Measurements from ENCODE around the gene TREX2.

Gene TREX2

DNA sequence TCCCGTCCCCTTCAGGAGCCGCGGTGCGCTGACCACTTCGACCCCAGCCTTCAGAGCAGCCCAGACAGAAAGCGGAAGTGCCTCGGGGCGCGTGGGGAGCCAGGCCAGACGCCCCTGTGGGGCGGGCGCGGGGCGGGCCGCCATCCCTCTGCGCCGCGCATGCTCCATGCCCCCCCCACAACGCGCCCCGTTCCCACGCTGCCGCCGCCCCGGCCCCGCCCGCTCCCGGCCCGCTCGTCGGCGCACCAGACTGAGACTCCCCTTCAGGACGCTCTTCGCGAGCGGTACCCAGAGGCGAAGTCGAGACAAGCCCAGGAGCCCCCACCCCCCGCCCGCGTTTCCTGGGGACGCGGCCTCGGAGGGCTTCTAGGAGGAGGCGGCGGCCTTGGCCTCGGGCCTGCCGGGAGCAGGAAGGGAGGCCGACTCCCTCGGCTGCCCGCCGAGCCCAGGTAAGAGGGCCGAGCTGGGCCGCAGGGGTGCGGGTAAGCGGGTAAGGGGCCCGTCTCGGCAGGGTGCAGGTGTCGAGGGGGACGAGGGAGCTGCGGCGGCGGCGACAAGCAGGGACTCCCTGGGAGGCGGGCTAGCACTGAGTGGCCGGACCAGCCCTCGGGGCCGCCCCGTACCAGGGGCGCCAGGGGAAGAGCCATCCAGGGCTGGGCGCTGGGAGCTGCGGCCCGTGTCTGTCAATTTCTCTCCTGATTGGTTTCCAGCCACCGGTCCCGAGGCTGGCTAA lies 34.4 kb downstream of the TREX2 start, which contains the start of gene ZFP92:
TSS of gene ZFP92 (plus strand) at position 218 of the 733 bp plus-strand sequence. CDS start 6,851 bp downstream, outside the sequence.
- peak; percentile 58 for DNase-seq (ENCODE audit: low read depth)
- TF ChIP-seq POLR2A (IDR thresholded peaks at IDR 0.05; ENCODE audit: extremely low read depth, insufficient read length) = no peak
- no peak for TF ChIP-seq MYC (IDR thresholded peaks at IDR 0.05; ENCODE audit: low read depth, low read length)
- TF ChIP-seq MAX (IDR thresholded peaks at IDR 0.05; ENCODE audit: low read depth, low read length) = no peak
- no peak for TF ChIP-seq CTCF (IDR thresholded peaks at IDR 0.05; ENCODE audit: low read depth, low read length)
- H3K4me3 ChIP-seq (ENCODE audit: low read depth, low read length) = no peak within 1 kb of the TSS

GRCh38 chrX:153410888-153411254 lies 35.0 kb downstream of the TREX2 start:
- DNase-seq (ENCODE audit: low read depth) = no peak
- no peak overlapping the region for H3K4me3 ChIP-seq (ENCODE audit: low read depth, low read length)
- no peak for TF ChIP-seq MAX (IDR thresholded peaks at IDR 0.05; ENCODE audit: low read depth, low read length)
- no peak for TF ChIP-seq CTCF (IDR thresholded peaks at IDR 0.05; ENCODE audit: low read depth, low read length)
- TF ChIP-seq MYC (IDR thresholded peaks at IDR 0.05; ENCODE audit: low read depth, low read length) = no peak
- no peak for TF ChIP-seq POLR2A (IDR thresholded peaks at IDR 0.05; ENCODE audit: extremely low read depth, insufficient read length)

DNA sequence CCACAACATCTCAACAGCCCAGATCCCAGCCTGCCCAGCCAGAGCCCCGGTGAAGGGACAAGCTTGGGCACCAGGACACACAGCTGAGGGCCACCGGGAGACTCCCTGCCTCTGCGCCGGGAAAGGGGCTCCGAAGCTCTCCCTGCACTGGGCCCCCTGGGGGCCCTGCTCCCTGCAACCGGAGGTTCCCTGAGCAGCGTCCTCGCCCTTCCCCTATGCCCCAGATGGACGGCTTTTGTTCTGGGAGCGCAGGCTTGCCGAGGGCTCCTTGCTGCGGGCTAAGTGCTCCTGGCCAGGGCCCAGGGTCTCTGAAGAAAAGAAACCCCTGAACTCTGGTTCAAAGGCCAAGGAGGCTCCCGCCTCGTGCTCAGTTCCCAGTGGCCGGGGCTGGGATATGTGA lies 35.5 kb downstream of the TREX2 start:
- DNase-seq (ENCODE audit: low read depth) = no peak
- H3K4me3 ChIP-seq (ENCODE audit: low read depth, low read length) = no peak overlapping the region
- no peak for TF ChIP-seq CTCF (IDR thresholded peaks at IDR 0.05; ENCODE audit: low read depth, low read length)
- no peak for TF ChIP-seq MAX (IDR thresholded peaks at IDR 0.05; ENCODE audit: low read depth, low read length)
- TF ChIP-seq POLR2A (IDR thresholded peaks at IDR 0.05; ENCODE audit: extremely low read depth, insufficient read length) = no peak
- TF ChIP-seq MYC (IDR thresholded peaks at IDR 0.05; ENCODE audit: low read depth, low read length) = no peak

DNA sequence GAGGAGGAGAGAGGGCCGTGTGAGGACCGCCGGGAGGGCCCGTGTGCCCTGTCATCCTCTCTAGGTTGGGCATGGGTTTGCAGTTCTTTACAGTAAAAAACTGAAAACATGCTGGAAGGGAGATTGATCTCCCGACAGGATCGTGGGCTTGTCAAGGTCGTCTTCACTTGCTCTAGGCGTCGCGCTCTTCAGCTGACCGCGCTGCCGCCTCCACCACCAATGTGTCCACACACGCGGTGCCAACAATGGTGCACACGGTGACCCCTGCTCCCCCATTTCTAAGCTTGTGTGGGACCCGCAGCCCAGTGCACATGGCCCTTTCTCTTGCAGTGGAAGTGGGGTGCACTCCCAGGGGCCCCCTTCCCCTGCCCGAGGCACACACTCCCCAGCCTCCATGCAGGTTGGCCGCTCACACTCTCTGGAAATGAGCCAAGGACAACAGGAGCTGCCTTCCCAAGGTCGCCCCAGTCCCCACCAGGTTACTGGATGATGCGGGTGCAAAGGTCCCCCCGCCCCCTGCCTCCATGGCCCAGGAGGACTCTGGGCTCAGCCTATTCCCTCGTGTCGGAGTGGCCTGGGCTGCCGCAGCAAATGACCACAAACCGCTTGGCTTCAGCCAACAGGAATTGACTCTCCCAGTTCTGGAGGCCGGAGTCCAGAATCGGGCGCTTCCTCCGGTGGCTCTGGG lies 36.3 kb downstream of the TREX2 start:
- no peak for DNase-seq (ENCODE audit: low read depth)
- TF ChIP-seq MAX (IDR thresholded peaks at IDR 0.05; ENCODE audit: low read depth, low read length) = no peak
- TF ChIP-seq CTCF (IDR thresholded peaks at IDR 0.05; ENCODE audit: low read depth, low read length) = no peak
- TF ChIP-seq MYC (IDR thresholded peaks at IDR 0.05; ENCODE audit: low read depth, low read length) = no peak
- TF ChIP-seq POLR2A (IDR thresholded peaks at IDR 0.05; ENCODE audit: extremely low read depth, insufficient read length) = no peak
- no peak overlapping the region for H3K4me3 ChIP-seq (ENCODE audit: low read depth, low read length)

GRCh38 chrX:153408871-153409351 lies 36.9 kb downstream of the TREX2 start:
- TF ChIP-seq POLR2A (IDR thresholded peaks at IDR 0.05; ENCODE audit: extremely low read depth, insufficient read length) (no peak), CTCF (IDR thresholded peaks at IDR 0.05; ENCODE audit: low read depth, low read length) (no peak), MYC (IDR thresholded peaks at IDR 0.05; ENCODE audit: low read depth, low read length) (no peak), MAX (IDR thresholded peaks at IDR 0.05; ENCODE audit: low read depth, low read length) (no peak)
- H3K4me3 ChIP-seq (ENCODE audit: low read depth, low read length) = no peak overlapping the region
- DNase-seq (ENCODE audit: low read depth) = no peak
